ENCODE measurements around the gene STAMBP. TPM values are rescaled to one million over a fixed set of nuclear protein-coding genes. Genes with fewer than 3 reads are reported as not detected.
A peak's percentile ranks its signal among the peaks of the same experiment; 100 is the strongest.

The STAMBP gene
- polyA plus RNA-seq, 1 donor = 44.6 TPM

DNA sequence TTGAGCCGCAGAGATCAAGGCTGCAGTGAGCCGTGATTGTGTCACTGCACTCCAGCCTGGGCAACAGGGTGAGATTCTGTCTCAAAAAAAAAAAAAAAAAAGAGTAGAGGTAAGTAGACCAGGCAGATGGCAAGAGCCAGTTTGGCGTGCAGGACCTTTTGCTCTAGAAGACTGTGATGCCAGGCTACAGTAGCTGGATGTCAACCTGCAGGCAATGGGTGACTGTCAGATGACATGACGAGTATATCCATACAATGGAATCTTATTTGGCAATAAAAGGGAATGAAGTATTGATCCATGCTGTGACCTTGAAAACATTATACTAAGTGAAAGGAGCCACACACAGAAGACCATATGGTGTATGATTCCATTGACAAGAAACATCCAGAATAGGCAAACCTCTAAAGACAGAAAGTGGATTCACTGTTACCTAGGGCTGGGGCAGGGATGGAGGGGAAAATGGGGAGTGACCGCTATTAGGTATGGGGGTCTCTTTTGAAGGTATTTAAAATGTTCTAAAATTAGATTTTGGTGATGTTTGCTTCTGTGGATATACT is 86.8 kb downstream of the STAMBP start:
- H3K9me3 ChIP-seq (ENCODE audit: control insufficient read depth, low read depth, low read length) = no peaks in the 10 kb centered on the region
- no peak overlapping the region for H3K4me3 ChIP-seq (ENCODE audit: low read length)
- peaks cover 2% of the 10 kb centered on the region for H3K36me3 ChIP-seq (ENCODE audit: control insufficient read depth, insufficient read depth, low read length)
- no peaks in the 10 kb centered on the region for H3K27me3 ChIP-seq (ENCODE audit: control insufficient read depth, insufficient read depth, low read length)
- no peaks in the 10 kb centered on the region for H3K4me1 ChIP-seq (ENCODE audit: control insufficient read depth, insufficient read depth, low read length)
- 87% methylated on average over 3 of the region's 5 CpGs for WGBS (ENCODE audit: insufficient coverage, low lambda C conversion rate)
- DNase-seq = no peak
- H3K27ac ChIP-seq (ENCODE audit: low read length) = no peak overlapping the region

DNA sequence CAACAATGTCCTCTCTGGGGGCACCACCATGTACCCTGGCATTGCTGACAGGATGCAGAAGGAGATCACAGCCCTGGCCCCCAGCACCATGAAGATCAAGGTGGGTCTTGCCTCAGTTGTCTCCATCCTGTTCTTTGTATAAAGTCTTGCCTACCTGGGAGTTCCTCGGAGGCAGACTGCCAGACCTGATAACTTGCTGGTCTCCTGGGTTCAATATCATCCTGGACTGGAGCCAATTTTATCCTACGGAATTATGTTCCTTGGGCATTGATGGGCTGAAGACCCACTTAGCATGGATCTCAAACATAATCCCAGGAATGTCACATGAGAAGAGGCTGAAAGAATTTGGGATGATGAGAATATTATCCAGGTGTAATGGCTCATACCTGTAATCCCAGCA is 87.9 kb downstream of the STAMBP start:
- peaks cover 2% of the 10 kb centered on the region for H3K36me3 ChIP-seq (ENCODE audit: control insufficient read depth, insufficient read depth, low read length)

DNA sequence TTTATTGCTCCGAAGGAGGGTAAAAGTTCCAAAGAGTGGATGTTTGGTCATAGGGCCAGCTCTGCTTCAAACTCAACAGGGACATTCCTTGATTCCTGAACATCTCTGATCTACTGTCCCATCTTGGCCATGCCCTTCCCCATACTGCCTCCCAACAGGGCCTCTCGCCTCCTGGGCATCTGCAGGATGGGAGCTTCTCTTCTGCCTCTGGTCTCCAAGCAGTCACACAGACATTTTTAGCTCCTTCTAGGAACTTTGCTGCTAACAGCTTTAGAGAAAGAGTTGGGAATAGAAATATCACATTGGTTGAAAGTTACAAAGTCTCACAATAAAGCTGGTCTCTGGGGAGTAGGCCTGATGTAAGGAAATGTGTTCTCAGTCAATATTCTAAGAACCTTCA is 88.5 kb downstream of the STAMBP start:
- Histone ChIP-seq H3K36me3 (ENCODE audit: control insufficient read depth, insufficient read depth, low read length) (peaks cover 2% of the 10 kb centered on the region), H3K27me3 (ENCODE audit: control insufficient read depth, insufficient read depth, low read length) (no peaks in the 10 kb centered on the region), H3K4me3 (ENCODE audit: low read length) (no peak overlapping the region), H3K27ac (ENCODE audit: low read length) (no peak overlapping the region), H3K9me3 (ENCODE audit: control insufficient read depth, low read depth, low read length) (no peaks in the 10 kb centered on the region), H3K4me1 (ENCODE audit: control insufficient read depth, insufficient read depth, low read length) (no peaks in the 10 kb centered on the region)
- WGBS (ENCODE audit: insufficient coverage, low lambda C conversion rate) = 0% methylated on average over 1 of the region's 2 CpGs
- DNase-seq = no peak

More for the DNA sequence above, 87.9 kb downstream of the STAMBP start:
- Histone ChIP-seq H3K27me3 (ENCODE audit: control insufficient read depth, insufficient read depth, low read length) (no peaks in the 10 kb centered on the region), H3K9me3 (ENCODE audit: control insufficient read depth, low read depth, low read length) (no peaks in the 10 kb centered on the region), H3K4me1 (ENCODE audit: control insufficient read depth, insufficient read depth, low read length) (no peaks in the 10 kb centered on the region), H3K27ac (ENCODE audit: low read length) (no peak overlapping the region), H3K4me3 (ENCODE audit: low read length) (no peak overlapping the region)
- DNase-seq = no peak
- no CpG with 5 or more reads among the region's 2 CpGs for WGBS (ENCODE audit: insufficient coverage, low lambda C conversion rate)

DNA sequence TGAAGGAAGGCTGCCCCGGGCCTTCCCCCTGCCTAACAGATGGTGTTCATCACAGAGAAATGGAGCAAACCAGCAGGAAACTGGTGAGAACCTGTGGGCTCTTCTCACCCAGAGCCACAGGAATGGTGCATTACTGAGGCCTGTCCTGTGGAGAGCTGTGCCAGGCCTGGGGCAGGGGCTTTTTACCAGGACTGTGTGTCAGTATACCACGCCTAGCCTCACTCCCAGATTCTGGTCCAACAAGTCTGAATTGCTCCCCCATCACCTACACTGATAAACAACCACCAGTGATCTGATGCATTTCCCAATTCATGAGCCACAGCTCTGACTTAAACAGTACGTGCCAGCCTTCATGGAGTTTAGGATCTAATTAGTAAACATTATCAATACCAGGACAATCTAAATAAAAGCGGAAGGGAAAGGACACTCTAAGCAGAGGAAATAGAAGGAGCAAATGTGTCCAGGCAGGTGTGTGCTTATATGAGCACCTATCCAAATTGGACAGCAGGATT is 89.0 kb downstream of the STAMBP start:
- Histone ChIP-seq H3K4me1 (ENCODE audit: control insufficient read depth, insufficient read depth, low read length) (no peaks in the 10 kb centered on the region), H3K27ac (ENCODE audit: low read length) (no peak overlapping the region), H3K36me3 (ENCODE audit: control insufficient read depth, insufficient read depth, low read length) (peaks cover 2% of the 10 kb centered on the region), H3K27me3 (ENCODE audit: control insufficient read depth, insufficient read depth, low read length) (no peaks in the 10 kb centered on the region), H3K9me3 (ENCODE audit: control insufficient read depth, low read depth, low read length) (no peaks in the 10 kb centered on the region), H3K4me3 (ENCODE audit: low read length) (no peak overlapping the region)
- 100% methylated on average over 1 of the region's 4 CpGs for WGBS (ENCODE audit: insufficient coverage, low lambda C conversion rate)
- DNase-seq = no peak

DNA sequence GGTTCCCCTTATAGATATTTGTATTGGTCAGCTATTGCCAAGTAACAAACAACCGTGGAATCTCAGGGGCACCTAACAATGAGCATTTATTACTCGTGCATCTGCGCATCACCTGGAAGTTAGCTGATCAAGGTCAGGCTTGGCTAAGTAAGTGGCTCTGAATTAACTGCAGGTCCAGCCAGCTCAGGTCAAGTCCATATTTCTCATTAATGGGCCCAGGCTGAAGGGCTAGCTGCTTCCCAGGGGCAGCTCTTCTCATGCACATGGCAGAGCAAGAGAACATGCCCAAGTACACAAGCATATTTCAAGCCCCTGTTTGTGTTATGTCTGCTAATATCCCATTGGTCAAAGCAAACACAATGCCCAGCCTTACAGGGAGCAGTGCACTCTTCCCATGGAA is 90.1 kb downstream of the STAMBP start:
- Histone ChIP-seq H3K36me3 (ENCODE audit: control insufficient read depth, insufficient read depth, low read length) (peaks cover 2% of the 10 kb centered on the region), H3K27me3 (ENCODE audit: control insufficient read depth, insufficient read depth, low read length) (no peaks in the 10 kb centered on the region), H3K9me3 (ENCODE audit: control insufficient read depth, low read depth, low read length) (no peaks in the 10 kb centered on the region), H3K4me3 (ENCODE audit: low read length) (no peak overlapping the region), H3K4me1 (ENCODE audit: control insufficient read depth, insufficient read depth, low read length) (no peaks in the 10 kb centered on the region), H3K27ac (ENCODE audit: low read length) (no peak overlapping the region)
- no peak for DNase-seq
- WGBS (ENCODE audit: insufficient coverage, low lambda C conversion rate) = no CpG with 5 or more reads among the region's 3 CpGs

DNA sequence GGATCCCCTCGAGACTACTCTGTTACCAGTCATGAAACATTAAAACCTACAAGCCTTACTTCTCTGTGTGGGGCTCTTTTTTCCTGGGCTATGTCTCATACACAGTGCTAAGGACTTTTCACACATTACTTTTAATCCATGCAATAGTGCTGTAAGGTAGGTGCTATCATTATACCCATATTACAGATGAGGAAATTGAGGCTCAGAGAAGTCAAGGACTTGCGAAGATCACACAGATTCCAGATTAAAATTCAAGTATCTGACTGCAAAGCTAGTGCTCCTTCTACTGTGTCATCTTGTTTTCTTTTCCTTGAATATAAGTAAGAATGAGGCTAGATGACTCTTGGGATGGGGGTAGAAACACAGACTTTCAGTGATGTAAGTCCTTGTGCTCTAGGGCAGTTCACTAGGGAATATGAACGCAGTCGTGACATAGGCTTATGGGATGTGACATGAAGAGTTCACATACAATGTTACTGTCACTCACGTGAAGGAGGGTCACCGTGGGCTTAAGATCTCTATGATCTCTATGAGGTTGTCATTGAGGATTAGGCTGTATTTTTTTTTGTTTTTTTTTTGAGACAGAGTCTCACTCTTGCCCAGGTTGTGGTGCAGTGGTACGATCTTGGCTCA is 91.0 kb downstream of the STAMBP start:
- Histone ChIP-seq H3K36me3 (ENCODE audit: control insufficient read depth, insufficient read depth, low read length) (no peaks in the 10 kb centered on the region), H3K27ac (ENCODE audit: low read length) (no peak overlapping the region), H3K4me3 (ENCODE audit: low read length) (no peak overlapping the region), H3K4me1 (ENCODE audit: control insufficient read depth, insufficient read depth, low read length) (no peaks in the 10 kb centered on the region), H3K27me3 (ENCODE audit: control insufficient read depth, insufficient read depth, low read length) (no peaks in the 10 kb centered on the region), H3K9me3 (ENCODE audit: control insufficient read depth, low read depth, low read length) (no peaks in the 10 kb centered on the region)
- no CpG with 5 or more reads among the region's 7 CpGs for WGBS (ENCODE audit: insufficient coverage, low lambda C conversion rate)
- no peak for DNase-seq

DNA sequence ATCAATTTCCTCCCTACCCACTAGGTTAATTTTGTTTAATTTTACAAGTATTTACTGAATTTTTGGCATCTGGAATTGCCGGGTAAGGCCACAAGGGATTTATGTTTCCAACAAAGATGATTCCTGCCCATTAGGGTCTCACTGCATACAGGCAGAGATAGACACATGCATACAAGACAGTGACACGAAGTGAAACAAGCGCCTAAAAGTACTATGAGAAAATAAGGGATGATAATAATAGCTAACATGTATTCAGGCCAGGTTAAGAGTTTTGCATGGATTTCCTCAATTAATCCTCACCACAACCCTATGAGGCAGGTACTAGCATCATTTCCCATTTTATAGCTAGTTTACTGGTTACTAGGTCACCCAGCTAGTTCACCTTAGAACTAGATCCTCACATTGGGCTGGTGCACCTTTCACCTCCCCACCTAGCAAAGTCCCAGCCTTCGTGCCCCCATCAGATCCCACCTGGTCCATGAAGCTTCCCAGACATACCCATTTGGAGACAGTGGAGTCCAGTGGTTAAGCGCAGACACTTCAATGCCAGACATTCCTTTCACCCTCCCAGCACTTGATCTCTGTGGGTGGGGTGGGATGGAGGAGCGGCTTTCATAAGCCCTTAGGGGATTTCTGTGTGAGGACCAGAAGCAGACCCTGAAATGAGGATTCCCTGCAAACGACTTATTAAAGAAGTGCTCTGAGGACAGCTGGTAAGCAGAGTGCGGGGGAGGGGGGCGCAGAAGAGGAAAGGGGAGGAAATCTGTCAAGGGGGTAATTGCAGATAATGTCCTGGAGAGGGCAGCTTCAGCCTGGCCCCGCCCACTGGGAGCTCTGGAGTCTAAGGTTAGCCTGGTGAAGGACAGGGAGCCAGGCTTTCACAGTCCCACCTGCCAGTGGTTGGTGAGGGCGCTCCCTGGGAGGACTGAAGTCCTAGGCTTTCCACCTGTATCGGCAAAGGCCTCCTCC is 92.1 kb downstream of the STAMBP start:
- no CpG with 5 or more reads among the region's 12 CpGs for WGBS (ENCODE audit: insufficient coverage, low lambda C conversion rate)
- DNase-seq = peak; percentile 24 to 30

DNA sequence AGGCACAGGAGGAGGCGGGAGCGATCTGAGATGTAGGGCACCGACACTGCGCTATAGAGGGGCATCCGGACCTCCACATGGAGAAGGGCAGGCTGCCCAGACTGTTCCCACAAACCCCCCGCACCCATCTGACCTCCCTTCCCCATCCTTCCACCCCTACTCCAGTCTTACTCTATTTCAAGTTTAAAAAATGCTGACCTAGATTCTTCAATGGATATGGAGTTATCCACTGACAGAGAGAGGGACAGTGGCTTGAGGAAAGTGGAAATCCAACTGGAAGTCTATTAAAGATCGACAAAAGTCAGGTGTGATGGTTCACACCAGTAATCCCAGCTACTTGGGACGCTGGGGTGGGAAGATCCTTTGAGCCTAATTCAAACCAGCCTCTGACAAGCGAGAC is 92.8 kb downstream of the STAMBP start:
- Histone ChIP-seq H3K27ac (ENCODE audit: low read length) (no peak overlapping the region), H3K4me3 (ENCODE audit: low read length) (no peak overlapping the region), H3K4me1 (ENCODE audit: control insufficient read depth, insufficient read depth, low read length) (no peaks in the 10 kb centered on the region), H3K36me3 (ENCODE audit: control insufficient read depth, insufficient read depth, low read length) (no peaks in the 10 kb centered on the region), H3K9me3 (ENCODE audit: control insufficient read depth, low read depth, low read length) (no peaks in the 10 kb centered on the region), H3K27me3 (ENCODE audit: control insufficient read depth, insufficient read depth, low read length) (no peaks in the 10 kb centered on the region)
- no peak for DNase-seq
- WGBS (ENCODE audit: insufficient coverage, low lambda C conversion rate) = no CpG with 5 or more reads among the region's 9 CpGs

More for the DNA sequence above, 92.1 kb downstream of the STAMBP start:
- no peaks in the 10 kb centered on the region for H3K4me1 ChIP-seq (ENCODE audit: control insufficient read depth, insufficient read depth, low read length)
- H3K27ac ChIP-seq (ENCODE audit: low read length) = no peak overlapping the region
- H3K27me3 ChIP-seq (ENCODE audit: control insufficient read depth, insufficient read depth, low read length) = no peaks in the 10 kb centered on the region
- H3K4me3 ChIP-seq (ENCODE audit: low read length) = no peak overlapping the region
- no peaks in the 10 kb centered on the region for H3K36me3 ChIP-seq (ENCODE audit: control insufficient read depth, insufficient read depth, low read length)
- no peaks in the 10 kb centered on the region for H3K9me3 ChIP-seq (ENCODE audit: control insufficient read depth, low read depth, low read length)

DNA sequence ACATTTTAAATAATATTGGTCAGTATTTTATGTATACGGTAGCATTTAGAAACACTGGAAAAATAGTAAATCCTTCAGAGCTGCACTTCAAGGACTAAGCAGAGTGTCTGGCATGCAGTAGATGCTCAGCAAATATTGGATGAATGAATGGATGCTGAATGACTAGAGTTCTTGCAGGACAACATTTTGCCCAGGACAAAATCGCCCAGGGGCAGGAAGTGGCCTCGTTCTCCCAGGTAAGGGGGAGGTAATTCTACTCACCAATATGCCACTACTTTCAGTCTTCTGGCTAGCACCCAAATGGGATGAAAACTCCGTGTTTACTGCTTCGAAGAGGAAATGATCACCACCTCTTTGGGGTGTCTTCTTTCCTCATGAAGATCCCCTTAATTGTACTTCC is 93.9 kb downstream of the STAMBP start:
- Histone ChIP-seq H3K4me1 (ENCODE audit: control insufficient read depth, insufficient read depth, low read length) (no peaks in the 10 kb centered on the region), H3K4me3 (ENCODE audit: low read length) (no peak overlapping the region), H3K9me3 (ENCODE audit: control insufficient read depth, low read depth, low read length) (no peaks in the 10 kb centered on the region), H3K27me3 (ENCODE audit: control insufficient read depth, insufficient read depth, low read length) (no peaks in the 10 kb centered on the region), H3K36me3 (ENCODE audit: control insufficient read depth, insufficient read depth, low read length) (no peaks in the 10 kb centered on the region), H3K27ac (ENCODE audit: low read length) (no peak overlapping the region)
- WGBS (ENCODE audit: insufficient coverage, low lambda C conversion rate) = 100% methylated on average over 1 of the region's 5 CpGs
- DNase-seq = no peak
